IMR-90 (cell line): ENCODE data around the gene STAT5B. TPM values are rescaled to one million over a fixed set of nuclear protein-coding genes. Genes with fewer than 3 reads are reported as not detected.

ENCODE experiments used
- ATAC-seq: fragments of 200-7000 bp; cut with Tn5 transposase; 2 replicates; pipeline ENCODE4 v1.9.1; 2020; ENCODE audit warnings: low read depth, mild to moderate bottlenecking, moderate library complexity
- BruUV-seq: library from RNA; stranded (reverse); fragments of 400-500 nt; replicated peaks from 2 replicates; lab custom pipeline; 2021; lab: Mats Ljungman, UMichigan
- CTCF ChIA-PET: fragments of 300-600 bp; formaldehyde crosslinking; extraction: SDS; loops from one replicate; lab custom pipeline; 2021; ENCODE audit warnings: antibody characterized with exemption; lab: Yijun Ruan, JAX
- POLR2A ChIA-PET: fragments of 300-600 bp; sonication (Branson Sonifier 250); formaldehyde crosslinking; loops from one replicate; lab custom pipeline; 2022; ENCODE audit warnings: antibody characterized with exemption; ENCODE audit not compliant: unreplicated experiment; lab: Charles Lee
- DNase-seq: peaks from one replicate; pipeline ENCODE4 v3.0.0; 2013
- H2AFZ ChIP-seq: replicated peaks from 2 replicates; pipeline ENCODE3; 2013; ENCODE audit warnings: low read length, mild to moderate bottlenecking; ENCODE audit not compliant: poor library complexity
- H2AK5ac ChIP-seq: 2 replicates; pipeline ENCODE4 v1.6.1; 2013; ENCODE audit warnings: low read depth, low read length, inconsistent platforms
- H2AK9ac ChIP-seq: replicated peaks from 2 replicates; pipeline ENCODE3; 2013; ENCODE audit warnings: mild to moderate bottlenecking, low read depth, low read length, moderate library complexity; ENCODE audit not compliant: poor library complexity
- H2BK120ac ChIP-seq: 2 replicates; pipeline ENCODE4 v1.6.1; 2013; ENCODE audit warnings: low read depth, low read length, inconsistent platforms
- H2BK15ac ChIP-seq: 3 replicates; pipeline ENCODE4 v1.6.1; 2013; ENCODE audit warnings: low read depth, low read length, inconsistent platforms
- H2BK20ac ChIP-seq: 2 replicates; pipeline ENCODE4 v1.6.1; 2013; ENCODE audit warnings: low read depth, mild to moderate bottlenecking, inconsistent platforms, low read length, moderate library complexity
- H2BK5ac ChIP-seq: 2 replicates; pipeline ENCODE4 v1.6.1; 2013; ENCODE audit warnings: mild to moderate bottlenecking, low read depth, low read length, inconsistent platforms; ENCODE audit not compliant: poor library complexity, severe bottlenecking
- H3K14ac ChIP-seq: replicated peaks from 2 replicates; pipeline ENCODE4 v1.6.1; 2013; ENCODE audit warnings: low read depth, low read length, inconsistent platforms
- H3K18ac ChIP-seq: 2 replicates; pipeline ENCODE4 v1.6.1; 2013; ENCODE audit warnings: low read depth, low read length, control low read depth
- H3K23ac ChIP-seq: 2 replicates; pipeline ENCODE4 v1.6.1; 2013; ENCODE audit warnings: low read depth, low read length, inconsistent platforms
- H3K27ac ChIP-seq: 2 replicates; pipeline ENCODE4 v1.5.1; 2013; ENCODE audit warnings: mild to moderate bottlenecking, control low read depth, low read length; ENCODE audit not compliant: insufficient read depth
- H3K27me3 ChIP-seq: 2 replicates; pipeline ENCODE4 v1.6.1; 2013; ENCODE audit warnings: low read length; ENCODE audit not compliant: control insufficient read depth, insufficient read depth
- H3K36me3 ChIP-seq: 2 replicates; pipeline ENCODE4 v1.6.1; 2013; ENCODE audit warnings: low read length, mixed read lengths; ENCODE audit not compliant: control insufficient read depth, insufficient read depth
- H3K4ac ChIP-seq: 2 replicates; pipeline ENCODE4 v1.6.1; 2013; ENCODE audit warnings: low read depth, low read length, inconsistent platforms
- H3K4me1 ChIP-seq: 2 replicates; pipeline ENCODE4 v1.6.1; 2013; ENCODE audit warnings: low read length, mixed read lengths; ENCODE audit not compliant: control insufficient read depth, insufficient read depth
- H3K4me2 ChIP-seq: 2 replicates; pipeline ENCODE4 v1.6.1; 2013; ENCODE audit warnings: low read depth, mild to moderate bottlenecking, control low read depth, low read length, moderate library complexity
- H3K4me3 ChIP-seq: 2 replicates; pipeline ENCODE4 v1.5.1; 2013; ENCODE audit warnings: low read depth, mild to moderate bottlenecking, control low read depth, low read length, moderate library complexity; ENCODE audit not compliant: insufficient read depth
- H3K56ac ChIP-seq: 2 replicates; pipeline ENCODE4 v1.6.1; 2013; ENCODE audit warnings: low read length, inconsistent platforms; ENCODE audit not compliant: insufficient read depth; ENCODE audit errors: extremely low read depth
- H3K79me1 ChIP-seq, 2 experiments: 2 replicates each; pipeline ENCODE4 v1.6.1; 2013; ENCODE audit warnings: low read length in 2 of 2, inconsistent platforms in 1 of 2, low read depth in 1 of 2
- H3K9ac ChIP-seq: 2 replicates; pipeline ENCODE4 v1.6.1; 2013; ENCODE audit warnings: low read depth, low read length, control low read depth
- H3K9me1 ChIP-seq: 2 replicates; pipeline ENCODE4 v1.6.1; 2013; ENCODE audit warnings: low read length, inconsistent platforms; ENCODE audit not compliant: insufficient read depth
- H3K9me3 ChIP-seq: 2 replicates; pipeline ENCODE4 v1.6.1; 2013; ENCODE audit warnings: low read length; ENCODE audit not compliant: control insufficient read depth, insufficient read depth
- H4K20me1 ChIP-seq: 2 replicates; pipeline ENCODE4 v1.6.1; 2013; ENCODE audit warnings: low read length, inconsistent platforms; ENCODE audit not compliant: insufficient read depth
- H4K5ac ChIP-seq: 2 replicates; pipeline ENCODE4 v1.6.1; 2013; ENCODE audit warnings: mild to moderate bottlenecking, low read depth, low read length, control low read depth
- H4K8ac ChIP-seq, 2 experiments: 2 replicates each; pipeline ENCODE4 v1.6.1; 2013; ENCODE audit warnings: low read depth in 2 of 2, low read length in 2 of 2, control low read depth in 1 of 2, inconsistent platforms in 1 of 2
- H4K91ac ChIP-seq: 2 replicates; pipeline ENCODE4 v1.6.1; 2013; ENCODE audit warnings: low read depth, low read length, inconsistent platforms; ENCODE audit not compliant: insufficient read depth
- BHLHE40 ChIP-seq: fragments of 150-350 bp; IDR thresholded peaks from 2 replicates; pipeline ENCODE4 v1.6.1; 2016; ENCODE audit warnings: mild to moderate bottlenecking, low read depth, low read length
- FOS ChIP-seq: fragments of 150-350 bp; IDR thresholded peaks from 2 replicates; pipeline ENCODE4 v1.6.1; 2016; ENCODE audit warnings: low read depth, low read length
- MAFK ChIP-seq: IDR thresholded peaks from 2 replicates; pipeline ENCODE4 v1.6.1; 2012; ENCODE audit warnings: low read depth, low read length, improper control_type of control experiment
- MAZ ChIP-seq: IDR thresholded peaks from 2 replicates; pipeline ENCODE4 v1.6.1; 2012; ENCODE audit warnings: low read depth, mild to moderate bottlenecking, low read length, improper control_type of control experiment, moderate library complexity, borderline replicate concordance
- MXI1 ChIP-seq: IDR thresholded peaks from 2 replicates; pipeline ENCODE4 v1.6.1; 2012; ENCODE audit warnings: low read depth, mild to moderate bottlenecking, low read length, moderate library complexity, borderline replicate concordance
- NFE2L2 ChIP-seq: fragments of 150-350 bp; IDR thresholded peaks from 2 replicates; pipeline ENCODE4 v1.6.1; 2016; ENCODE audit warnings: low read depth, mild to moderate bottlenecking, low read length
- RAD21 ChIP-seq: IDR thresholded peaks from 2 replicates; pipeline ENCODE4 v1.6.1; 2012; ENCODE audit warnings: low read length, improper control_type of control experiment
- RCOR1 ChIP-seq: IDR thresholded peaks from 2 replicates; pipeline ENCODE4 v1.6.1; 2012; ENCODE audit warnings: mild to moderate bottlenecking, low read length, improper control_type of control experiment; ENCODE audit not compliant: insufficient replicate concordance
- SMC3 ChIP-seq: fragments of 150-350 bp; IDR thresholded peaks from 2 replicates; pipeline ENCODE4 v1.6.1; 2016; ENCODE audit warnings: low read depth, mild to moderate bottlenecking, antibody characterized with exemption, low read length, moderate library complexity
- WGBS, 2 experiments: methylation state at CpG; one replicate each; pipeline versions ENCODE4 v1.1.5 to v1.1.7; 2013; ENCODE audit warnings: missing lambda C conversion rate in 2 of 2; ENCODE audit not compliant: insufficient read length in 1 of 2; ENCODE audit errors: extremely low coverage in 2 of 2; 5-methylcytosine and 5-hydroxymethylcytosine counted together
- dilution Hi-C: fragments of 300-500 bp; cut with HindIII; formaldehyde crosslinking; loops from one replicate; pipeline ENCODE4 v1.14.3; 2018; ENCODE audit warnings: low sequenced_read_pairs; ENCODE audit not compliant: unreplicated experiment
- in situ Hi-C: fragments of 300-500 bp; cut with MboI; formaldehyde crosslinking; loops from 3 replicates; pipeline ENCODE4 v1.14.3; 2019; ENCODE audit warnings: low sequenced_read_pairs, inconsistent platforms, mixed read lengths
- intact Hi-C: fragments of 100-400 bp; cut with micrococcal nuclease; formaldehyde crosslinking; loops from 2 replicates; pipeline ENCODE4 v1.10.0; 2022
- polyA plus RNA-seq, 3 experiments: library from polyadenylated mRNA; depleted of rRNA; stranded (reverse); fragments of >200 nt; gene quantifications; 2 replicates each; pipeline ENCODE4 v1.2.3, GENCODE V29; 2012; ENCODE audit warnings: low replicate concordance in 1 of 3
- total RNA-seq: library from RNA; depleted of rRNA; stranded (reverse); fragments of >200 nt; gene quantifications from 2 replicates; pipeline ENCODE4 v1.2.3, GENCODE V29; 2012
- TF ChIP-seq, protein P1 (sequence below): fragments of 150-350 bp; IDR thresholded peaks from 2 replicates; pipeline ENCODE4 v1.6.1; 2016; ENCODE audit warnings: low read depth, mild to moderate bottlenecking, low read length, moderate library complexity, borderline replicate concordance
- TF ChIP-seq, protein P2 (sequence below): fragments of 150-350 bp; IDR thresholded peaks from 2 replicates; pipeline ENCODE4 v1.6.1; 2017; ENCODE audit warnings: mild to moderate bottlenecking, antibody characterized with exemption, low read length, low read depth
- TF ChIP-seq, protein P3 (sequence below): conservative IDR thresholded peaks from 2 replicates; pipeline ENCODE4 v1.5.1; 2012; ENCODE audit warnings: mild to moderate bottlenecking, low read depth, low read length, improper control_type of control experiment

The STAT5B gene
- total and polyA plus RNA-seq, 2 of the 4 experiments (the other 2 are of a cell fraction): 24.4 to 29.6 TPM

DNA sequence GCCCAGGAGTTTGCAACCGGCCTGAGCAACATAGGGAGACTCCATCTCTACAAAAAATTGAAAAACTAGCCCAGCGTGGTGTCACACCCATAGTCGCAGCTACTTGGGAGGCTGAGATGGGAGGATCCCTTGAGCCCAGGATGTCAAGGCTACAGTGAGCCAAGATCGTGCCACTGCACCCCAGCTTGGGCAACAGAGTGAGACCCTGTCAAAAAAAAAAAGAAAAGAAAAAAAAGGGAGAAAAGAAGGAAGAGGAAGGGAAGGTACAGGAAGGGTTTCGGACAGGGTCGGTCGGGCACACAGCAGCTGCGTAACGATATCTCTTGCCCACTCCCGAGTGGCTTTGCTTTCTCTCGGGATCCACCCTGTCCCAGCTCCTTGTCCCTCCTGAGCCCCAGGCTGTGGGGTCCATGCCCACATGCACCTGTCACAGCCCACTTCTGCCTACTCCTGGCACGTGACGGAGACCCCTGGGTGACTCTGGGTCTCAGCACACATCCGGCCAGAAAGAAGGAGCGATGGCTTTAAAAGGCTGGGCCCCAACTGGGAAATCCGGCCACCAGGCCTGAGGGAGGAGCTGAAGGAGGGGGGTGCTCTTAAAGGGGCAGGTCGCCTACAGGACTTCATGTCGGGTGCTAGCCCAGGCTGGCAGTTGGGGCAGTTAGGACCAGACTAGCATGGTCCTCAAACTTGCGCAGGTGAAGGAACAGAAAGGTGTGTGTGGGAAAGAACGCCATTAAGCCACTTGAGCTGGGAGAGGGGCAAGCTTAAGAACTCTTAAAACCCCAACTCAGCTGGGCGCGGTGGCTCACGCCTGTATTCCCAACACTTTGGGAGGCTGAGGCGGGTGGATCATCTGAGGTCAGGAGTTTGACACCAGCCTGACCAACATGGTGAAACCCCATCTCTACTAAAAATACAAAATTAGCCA lies 82.0 kb downstream of the STAT5B start, which contains the start of gene GHDC:
TSS of gene GHDC (minus strand) at position 526 of the 931 bp plus-strand sequence. CDS start 913 bp downstream, outside the sequence.
- H2AK5ac ChIP-seq: peak within 1 kb of the TSS; percentile 83
- peaks cover 0 to 8% of the 10 kb centered on the region in 2 experiments; a peak in 1 of 4 replicates for H3K79me1 ChIP-seq
- H2AFZ ChIP-seq: peak within 1 kb of the TSS; percentile 95
- ChIA-PET POLR2A (no interaction called here), CTCF (interaction anchor here (0.6 to 1.2 kb wide), 3 partner anchors 10 to 59 kb away, joined by 3 to 6 read pairs (median 3); no protein-coding TSS in a partner anchor)
- ATAC-seq: peak; percentile 98
- peaks cover 3% of the 10 kb centered on the region; the same call in 1 of the 2 replicates for H4K20me1 ChIP-seq
- H3K4me2 ChIP-seq: peak within 1 kb of the TSS; percentile 84
- H3K9me1 ChIP-seq: peaks cover 12% of the 10 kb centered on the region
- H2AK9ac ChIP-seq: peak within 1 kb of the TSS; percentile 84
- no peaks in the 10 kb centered on the region for H3K4me1 ChIP-seq
- in situ Hi-C loops (no loop called here), dilution Hi-C loops (no loop called here), intact Hi-C loops (no loop called here)
- H3K18ac ChIP-seq: peak within 1 kb of the TSS; percentile 86
- peak within 1 kb of the TSS; percentile 99 for H3K4ac ChIP-seq
- no TSS peak for BruUV-seq
- peaks cover 2% of the 10 kb centered on the region; the same call in 1 of the 2 replicates for H3K36me3 ChIP-seq
- no peaks in the 10 kb centered on the region for H3K27me3 ChIP-seq
- H3K23ac ChIP-seq: peak within 1 kb of the TSS; percentile 94; the same call in 1 of the 2 replicates
- peak within 1 kb of the TSS; percentile 31; the same call in 1 of the 2 replicates for H2BK20ac ChIP-seq
- H4K5ac ChIP-seq: peak within 1 kb of the TSS; percentile 97
- H2BK15ac ChIP-seq: peak within 1 kb of the TSS; percentile 89; the same call in 2 of the 3 replicates
- 0 out of 2 replicates have a peak within 1 kb of the TSS, but pooled peaks have one; percentile 13 for H3K56ac ChIP-seq
- DNase-seq: peak; percentile 64
- peak within 1 kb of the TSS; percentile 78 for H2BK5ac ChIP-seq
- H3K9ac ChIP-seq: peak within 1 kb of the TSS; percentile 81
- H4K8ac ChIP-seq: peak within 1 kb of the TSS; percentile 74 to 100
- H3K9me3 ChIP-seq: no peaks in the 10 kb centered on the region
- H3K4me3 ChIP-seq: peak within 1 kb of the TSS; percentile 77
- peak within 1 kb of the TSS; percentile 87 for H3K27ac ChIP-seq
- peak within 1 kb of the TSS; percentile 97 for H4K91ac ChIP-seq
- H2BK120ac ChIP-seq: peak within 1 kb of the TSS; percentile 78
- 19% methylated on average over 5 of the region's 24 CpGs; no CpG with 5 or more reads in 1 of the 2 experiments for WGBS, 2 experiments
- peak within 1 kb of the TSS; percentile 99 for H3K14ac ChIP-seq
- TF ChIP-seq SMC3 (no peak), FOS (no peak), MAZ (peak; percentile 53; the same call in 1 of the 2 replicates), MXI1 (no peak), MAFK (no peak), RCOR1 (no peak), NFE2L2 (no peak), RAD21 (no peak), BHLHE40 (peak; percentile 56; the same call in 1 of the 2 replicates)
- TF ChIP-seq, protein P1, sequence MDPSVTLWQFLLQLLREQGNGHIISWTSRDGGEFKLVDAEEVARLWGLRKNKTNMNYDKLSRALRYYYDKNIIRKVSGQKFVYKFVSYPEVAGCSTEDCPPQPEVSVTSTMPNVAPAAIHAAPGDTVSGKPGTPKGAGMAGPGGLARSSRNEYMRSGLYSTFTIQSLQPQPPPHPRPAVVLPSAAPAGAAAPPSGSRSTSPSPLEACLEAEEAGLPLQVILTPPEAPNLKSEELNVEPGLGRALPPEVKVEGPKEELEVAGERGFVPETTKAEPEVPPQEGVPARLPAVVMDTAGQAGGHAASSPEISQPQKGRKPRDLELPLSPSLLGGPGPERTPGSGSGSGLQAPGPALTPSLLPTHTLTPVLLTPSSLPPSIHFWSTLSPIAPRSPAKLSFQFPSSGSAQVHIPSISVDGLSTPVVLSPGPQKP: no peak
- TF ChIP-seq, protein P2, sequence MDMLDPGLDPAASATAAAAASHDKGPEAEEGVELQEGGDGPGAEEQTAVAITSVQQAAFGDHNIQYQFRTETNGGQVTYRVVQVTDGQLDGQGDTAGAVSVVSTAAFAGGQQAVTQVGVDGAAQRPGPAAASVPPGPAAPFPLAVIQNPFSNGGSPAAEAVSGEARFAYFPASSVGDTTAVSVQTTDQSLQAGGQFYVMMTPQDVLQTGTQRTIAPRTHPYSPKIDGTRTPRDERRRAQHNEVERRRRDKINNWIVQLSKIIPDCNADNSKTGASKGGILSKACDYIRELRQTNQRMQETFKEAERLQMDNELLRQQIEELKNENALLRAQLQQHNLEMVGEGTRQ: no peak
- TF ChIP-seq, protein P3, sequence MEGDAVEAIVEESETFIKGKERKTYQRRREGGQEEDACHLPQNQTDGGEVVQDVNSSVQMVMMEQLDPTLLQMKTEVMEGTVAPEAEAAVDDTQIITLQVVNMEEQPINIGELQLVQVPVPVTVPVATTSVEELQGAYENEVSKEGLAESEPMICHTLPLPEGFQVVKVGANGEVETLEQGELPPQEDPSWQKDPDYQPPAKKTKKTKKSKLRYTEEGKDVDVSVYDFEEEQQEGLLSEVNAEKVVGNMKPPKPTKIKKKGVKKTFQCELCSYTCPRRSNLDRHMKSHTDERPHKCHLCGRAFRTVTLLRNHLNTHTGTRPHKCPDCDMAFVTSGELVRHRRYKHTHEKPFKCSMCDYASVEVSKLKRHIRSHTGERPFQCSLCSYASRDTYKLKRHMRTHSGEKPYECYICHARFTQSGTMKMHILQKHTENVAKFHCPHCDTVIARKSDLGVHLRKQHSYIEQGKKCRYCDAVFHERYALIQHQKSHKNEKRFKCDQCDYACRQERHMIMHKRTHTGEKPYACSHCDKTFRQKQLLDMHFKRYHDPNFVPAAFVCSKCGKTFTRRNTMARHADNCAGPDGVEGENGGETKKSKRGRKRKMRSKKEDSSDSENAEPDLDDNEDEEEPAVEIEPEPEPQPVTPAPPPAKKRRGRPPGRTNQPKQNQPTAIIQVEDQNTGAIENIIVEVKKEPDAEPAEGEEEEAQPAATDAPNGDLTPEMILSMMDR: no peak
